ENCODE data around the gene NRARP.

DNA sequence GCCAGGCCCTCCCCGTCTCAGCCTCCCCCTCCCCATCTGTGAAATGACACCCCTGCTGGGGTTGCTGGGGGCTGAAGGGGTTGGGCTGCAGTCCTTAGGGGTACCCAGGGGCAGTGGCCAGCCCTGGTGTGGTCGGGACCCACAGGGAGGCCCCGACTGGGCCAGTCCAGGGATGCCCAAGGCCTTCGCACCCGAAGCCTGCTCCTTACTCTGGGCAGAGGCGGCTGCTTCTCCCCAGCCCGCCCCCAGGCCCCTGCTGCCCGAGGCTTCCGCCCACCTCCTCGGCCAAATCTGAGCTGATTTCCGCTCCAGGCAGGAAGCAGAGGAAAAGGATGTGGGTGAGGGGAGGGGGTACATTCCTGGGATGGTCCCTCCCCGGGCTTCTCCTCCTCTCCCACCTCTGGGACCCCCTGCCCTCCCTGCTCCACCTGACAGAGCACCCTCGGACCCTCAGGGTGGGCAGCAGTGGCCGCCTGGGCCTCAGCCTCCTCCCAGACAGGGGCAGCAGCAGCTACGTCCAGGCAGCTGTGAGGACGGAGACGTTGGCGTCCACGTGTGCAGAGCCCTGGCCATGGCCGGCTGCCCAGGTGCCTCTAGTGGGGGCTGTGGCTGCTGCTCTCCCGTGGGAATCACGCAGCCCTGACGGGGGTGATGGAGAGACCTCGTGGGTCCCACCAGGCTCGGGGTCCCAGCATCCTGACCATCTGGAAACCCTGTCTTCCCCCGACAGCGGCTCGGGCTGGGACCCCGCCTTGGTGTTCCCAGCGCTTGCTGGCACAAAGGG, 4.2 kb upstream of the NRARP start:
- TF ChIP-seq POLR2AphosphoS5 (IDR thresholded peaks at IDR 0.05; ENCODE audit: low read depth, low read length): no peak
- TF ChIP-seq POLR2A (IDR thresholded peaks at IDR 0.05; ENCODE audit: low read depth, low read length): no peak

All from GM12891 (cell line).